GM12872 (cell line): Measurements from ENCODE around the gene ABCC5.

ENCODE experiments used
- TF ChIP-seq, protein P1 (sequence below): IDR thresholded peaks from 3 replicates; pipeline ENCODE4 v1.5.1; 2011; ENCODE audit warnings: low read depth, mild to moderate bottlenecking, low read length, moderate library complexity; ENCODE audit not compliant: insufficient read depth

Gene ABCC5

DNA sequence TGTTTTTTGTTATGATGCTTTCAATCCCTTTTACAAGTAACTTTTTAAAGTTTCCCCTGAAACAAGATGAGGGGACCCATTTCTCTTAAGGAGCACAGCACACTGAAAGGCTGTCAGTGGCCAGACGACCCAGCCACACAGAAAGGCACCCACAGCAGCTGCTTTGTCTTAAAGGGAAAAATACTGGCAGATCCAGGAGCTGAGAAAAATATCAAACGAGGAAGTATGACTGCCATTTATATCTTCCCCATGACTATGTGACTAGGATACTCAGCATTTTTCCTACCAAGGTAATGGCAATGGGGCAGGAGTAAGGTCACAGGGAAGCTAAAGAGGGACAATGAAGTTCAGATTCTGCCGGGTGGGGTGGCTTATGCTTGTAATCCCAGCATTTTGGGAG, 15.9 kb downstream of the ABCC5 start:
- TF ChIP-seq, protein P1, sequence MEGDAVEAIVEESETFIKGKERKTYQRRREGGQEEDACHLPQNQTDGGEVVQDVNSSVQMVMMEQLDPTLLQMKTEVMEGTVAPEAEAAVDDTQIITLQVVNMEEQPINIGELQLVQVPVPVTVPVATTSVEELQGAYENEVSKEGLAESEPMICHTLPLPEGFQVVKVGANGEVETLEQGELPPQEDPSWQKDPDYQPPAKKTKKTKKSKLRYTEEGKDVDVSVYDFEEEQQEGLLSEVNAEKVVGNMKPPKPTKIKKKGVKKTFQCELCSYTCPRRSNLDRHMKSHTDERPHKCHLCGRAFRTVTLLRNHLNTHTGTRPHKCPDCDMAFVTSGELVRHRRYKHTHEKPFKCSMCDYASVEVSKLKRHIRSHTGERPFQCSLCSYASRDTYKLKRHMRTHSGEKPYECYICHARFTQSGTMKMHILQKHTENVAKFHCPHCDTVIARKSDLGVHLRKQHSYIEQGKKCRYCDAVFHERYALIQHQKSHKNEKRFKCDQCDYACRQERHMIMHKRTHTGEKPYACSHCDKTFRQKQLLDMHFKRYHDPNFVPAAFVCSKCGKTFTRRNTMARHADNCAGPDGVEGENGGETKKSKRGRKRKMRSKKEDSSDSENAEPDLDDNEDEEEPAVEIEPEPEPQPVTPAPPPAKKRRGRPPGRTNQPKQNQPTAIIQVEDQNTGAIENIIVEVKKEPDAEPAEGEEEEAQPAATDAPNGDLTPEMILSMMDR: no peak

DNA sequence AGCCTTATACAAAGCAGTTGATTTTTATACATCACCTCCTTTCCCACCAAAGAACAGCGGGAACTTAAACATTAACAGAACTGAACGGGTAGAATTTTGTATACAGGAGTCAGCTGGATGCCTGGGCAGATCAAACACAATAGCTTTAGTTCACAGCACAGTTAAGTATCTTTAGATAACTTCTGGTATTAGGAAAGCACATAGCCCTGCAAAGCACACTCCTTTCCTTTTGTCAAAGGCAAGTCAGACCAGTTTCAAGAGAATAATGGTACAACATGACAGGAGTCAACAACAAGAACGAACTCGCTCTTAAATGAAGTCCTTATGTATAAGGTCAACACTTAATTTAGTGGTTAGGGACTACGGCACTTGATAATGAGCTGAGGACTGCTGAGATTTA, 26.3 kb downstream of the ABCC5 start:
- TF ChIP-seq, protein P1: no peak

DNA sequence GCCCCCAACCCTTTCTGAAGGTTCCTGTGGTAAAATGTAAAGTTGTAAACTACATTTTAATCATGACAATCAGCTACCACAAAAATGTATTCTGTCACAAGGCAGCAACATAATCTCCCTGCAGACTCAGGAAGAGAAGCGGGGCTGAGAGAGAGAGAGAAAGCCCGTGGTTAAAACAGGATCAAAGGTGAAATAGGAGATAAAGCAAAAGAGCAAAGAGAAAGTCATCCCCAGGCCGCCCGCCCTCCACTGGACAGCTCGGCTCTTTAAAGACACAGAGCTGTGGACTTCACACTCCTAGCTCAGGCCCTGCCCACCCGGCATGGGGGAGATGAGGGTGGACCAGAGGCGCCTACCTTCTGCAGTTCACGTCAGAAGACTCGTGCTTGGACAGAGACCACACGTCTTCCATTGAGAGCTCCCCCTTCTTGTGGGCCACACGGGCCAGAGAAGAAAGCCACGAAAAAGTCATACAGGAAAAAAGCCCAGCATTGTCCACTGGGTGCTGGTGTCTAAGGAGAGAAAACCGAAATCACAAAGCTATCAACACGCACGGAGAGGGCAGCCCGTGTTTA, 29.4 kb downstream of the ABCC5 start:
- TF ChIP-seq, protein P1: no peak

DNA sequence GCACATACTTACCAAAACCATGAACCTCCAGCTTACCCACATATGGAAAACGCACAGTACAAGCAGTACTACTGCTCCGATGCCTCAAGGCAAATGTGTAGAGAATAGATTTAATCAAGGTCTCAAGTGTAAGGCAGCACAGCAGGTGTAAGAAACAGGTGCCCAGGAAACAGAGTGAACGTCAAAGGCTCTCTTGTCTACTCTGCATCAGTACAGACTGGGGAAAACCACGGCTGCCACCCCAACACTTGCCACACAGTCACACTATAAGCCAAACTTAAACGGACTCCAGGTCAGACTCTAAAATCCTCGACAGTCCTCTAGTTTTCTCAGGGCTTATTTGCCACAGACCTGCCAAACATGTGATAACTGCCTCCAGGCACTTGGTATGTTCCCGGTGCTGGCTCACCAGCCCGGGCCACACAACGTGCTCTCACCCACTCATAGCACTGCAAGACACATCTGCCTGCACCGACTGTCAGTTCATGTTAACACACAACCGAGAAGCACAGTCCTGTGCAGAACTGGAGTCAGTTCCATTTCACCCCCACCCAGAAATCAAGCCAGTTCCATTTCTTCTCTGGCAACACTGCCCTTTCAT, 30.6 kb downstream of the ABCC5 start:
- TF ChIP-seq, protein P1: no peak

DNA sequence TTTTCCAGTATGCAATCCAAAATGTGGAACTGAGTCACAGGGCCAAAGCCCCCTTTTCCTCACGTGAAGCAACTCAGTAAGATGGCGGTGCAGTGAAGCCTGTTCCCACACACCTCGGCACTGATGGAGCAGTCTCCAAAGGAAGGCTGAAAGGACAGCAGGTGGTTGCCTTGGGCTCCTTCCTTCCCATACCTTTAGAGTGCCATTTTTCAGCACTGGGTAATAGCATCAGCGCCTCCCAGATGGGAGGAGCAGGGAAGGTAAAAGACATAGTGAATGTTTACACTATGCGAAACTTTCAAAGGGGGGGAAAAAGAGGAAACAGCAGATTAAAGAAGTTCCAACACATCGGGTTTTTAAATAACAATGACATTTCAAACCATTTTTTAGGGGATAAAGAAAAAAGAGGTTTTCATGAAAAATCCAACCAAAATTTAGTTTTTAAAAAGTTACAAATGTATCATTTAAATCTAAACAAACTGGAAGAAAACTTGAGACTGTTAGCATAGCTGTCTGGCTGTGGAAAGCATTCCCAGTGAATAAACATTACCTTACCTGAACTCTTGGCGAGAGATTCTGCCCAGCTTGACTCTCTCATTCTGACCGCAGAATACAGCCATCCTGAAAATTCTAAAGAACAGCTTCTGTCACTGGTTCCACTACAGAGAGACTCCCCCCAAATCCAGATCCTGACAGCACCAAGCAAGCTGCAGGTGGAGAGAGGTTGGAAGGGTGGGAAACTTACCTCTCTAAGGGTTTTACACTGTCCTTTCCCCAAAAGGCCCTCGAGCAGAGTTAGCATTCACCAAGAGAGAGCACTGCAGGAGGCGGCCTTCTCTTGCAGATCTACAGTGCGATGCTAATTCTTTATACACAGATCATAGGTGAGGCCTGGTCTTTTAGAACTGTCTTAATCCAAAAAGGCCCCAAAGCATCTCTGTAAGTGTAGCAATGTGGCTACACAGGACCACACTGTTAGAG, 32.6 kb downstream of the ABCC5 start:
- TF ChIP-seq, protein P1: no peak

DNA sequence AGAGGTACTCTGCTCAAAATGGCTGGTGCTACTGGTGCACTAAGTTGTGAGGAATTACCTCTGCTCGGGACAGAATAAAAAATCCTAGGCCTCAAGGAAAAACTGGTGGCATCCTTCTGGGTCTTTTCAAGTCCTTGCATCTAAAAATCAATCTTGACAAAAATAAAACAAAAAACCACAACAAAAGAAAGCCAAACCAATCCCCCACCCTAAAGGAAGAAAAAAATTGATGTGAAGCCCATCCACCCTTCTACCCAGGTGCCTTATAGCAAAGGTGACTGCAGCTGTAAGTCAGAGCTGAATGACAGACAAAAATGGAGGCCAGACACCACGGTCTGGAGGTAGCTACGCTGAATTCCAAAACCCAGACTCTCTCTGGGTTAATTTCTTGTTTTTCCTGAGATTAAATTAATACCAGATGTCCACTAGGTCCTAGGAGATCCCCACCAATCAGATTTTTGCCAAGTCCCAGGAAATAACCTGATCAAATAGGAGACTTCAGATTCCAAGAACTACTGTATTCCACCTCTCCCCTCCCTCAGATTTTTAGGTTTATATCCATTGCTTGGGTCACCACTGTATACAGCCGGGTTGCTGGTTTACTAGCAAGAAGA, 33.5 kb downstream of the ABCC5 start:
- TF ChIP-seq, protein P1: no peak

DNA sequence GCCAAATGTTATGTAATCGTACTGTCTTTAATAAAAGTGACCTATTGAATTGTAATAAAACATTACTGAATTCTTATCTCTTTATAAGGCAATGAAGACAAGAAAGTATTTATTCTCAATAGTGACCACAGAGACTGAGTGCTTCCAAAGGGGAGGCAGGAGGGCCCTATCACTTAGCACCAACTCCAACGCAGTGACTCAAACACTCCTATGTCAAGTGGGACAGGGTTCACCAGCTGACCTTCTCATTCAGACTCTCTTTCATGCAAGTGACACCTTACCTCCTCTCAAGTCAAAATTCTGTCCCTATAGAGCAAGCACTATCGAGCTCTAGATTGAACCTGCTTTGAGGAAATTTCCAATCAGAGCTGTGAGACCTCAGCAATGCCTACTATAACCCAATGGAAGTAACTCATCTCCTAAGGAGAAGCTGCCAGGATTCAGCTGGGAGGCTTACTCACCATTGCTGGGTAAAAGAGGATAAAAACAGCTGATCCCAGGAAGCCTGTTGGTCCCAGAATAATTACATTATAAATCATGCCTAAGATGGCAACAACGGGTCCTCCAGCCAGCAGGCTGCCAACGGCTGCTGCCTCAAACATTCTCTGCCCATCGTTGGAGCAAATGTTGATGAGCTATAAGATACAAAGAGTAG, 35.6 kb downstream of the ABCC5 start:
- TF ChIP-seq, protein P1: no peak
